Tibial nerve (tissue), 4 donors: ENCODE measurements around the gene CDH4. TPM values are rescaled to one million over a fixed set of nuclear protein-coding genes. Genes with fewer than 3 reads are reported as not detected.

Source experiments
- DNase-seq, 2 donors: peaks; one replicate each; pipeline ENCODE4 v3.0.0-alpha.2; 2019; ENCODE audit warnings: low spot score in 2 of 2
- H3K27ac ChIP-seq, 4 donors: fragments of 200-600 bp; sonication (generic) in 3 of 4; one replicate each; pipeline ENCODE4 v1.5.1; 2017 to 2019; ENCODE audit warnings: mild to moderate bottlenecking in 1 of 4
- H3K27me3 ChIP-seq, 2 donors: fragments of 200-600 bp; sonication (generic) in 1 of 2; one replicate each; pipeline versions ENCODE4 v1.5.1 to v1.6.0; 2017 to 2019
- H3K36me3 ChIP-seq, 3 donors: fragments of 200-600 bp; sonication (generic); one replicate each; pipeline ENCODE4 v1.5.1; 2018 to 2019
- H3K4me1 ChIP-seq, 4 donors: fragments of 200-600 bp; sonication (generic) in 3 of 4; one replicate each; pipeline ENCODE4 v1.5.1; 2017 to 2019
- H3K4me3 ChIP-seq, 4 donors: fragments of 200-600 bp; sonication (generic) in 3 of 4; one replicate each; pipeline ENCODE4 v1.5.1; 2017 to 2019; ENCODE audit warnings: mild to moderate bottlenecking in 1 of 4, moderate library complexity in 1 of 4
- H3K9me3 ChIP-seq, 4 donors: fragments of 200-600 bp; sonication (generic) in 3 of 4; one replicate each; pipeline ENCODE4 v1.5.1; 2017 to 2019
- CTCF ChIP-seq, 5 experiments: fragments of 200-600 bp in 3 of 5; fragments of 450-650 bp in 2 of 5; sonication (generic) in 3 of 5; IDR thresholded peaks; one replicate each; pipeline ENCODE4 v1.5.1; 2016 to 2019; ENCODE audit warnings: antibody characterized with exemption in 5 of 5, mild to moderate bottlenecking in 3 of 5, moderate library complexity in 2 of 5
- EP300 ChIP-seq, 2 donors: sonication (generic); formaldehyde crosslinking; IDR thresholded peaks; one replicate each; pipeline ENCODE4 v1.6.1; 2017; ENCODE audit warnings: antibody characterized with exemption in 2 of 2, mild to moderate bottlenecking in 1 of 2
- POLR2A ChIP-seq, 2 donors: fragments of 450-650 bp; IDR thresholded peaks; one replicate each; pipeline ENCODE4 v1.6.1; 2017; ENCODE audit warnings: antibody characterized with exemption in 2 of 2, mild to moderate bottlenecking in 2 of 2, moderate library complexity in 2 of 2
- WGBS, 2 donors: methylation state at CpG; one replicate each; pipeline ENCODE4 v1.1.5; 2018; 5-methylcytosine and 5-hydroxymethylcytosine counted together
- total RNA-seq, 4 donors: library from RNA; depleted of rRNA; stranded (reverse); fragments of >200 nt; gene quantifications; one replicate each; pipeline ENCODE4 v1.1.0, GENCODE V29; 2016

The CDH4 gene
- total RNA-seq, 4 donors from 2014 or later: 0.78 to 2.3 (median 1.0) TPM

- WGBS, 2 donors: 32 to 37% methylated on average over 5 of the region's 5 CpGs
- no peak overlapping the region for H3K27ac ChIP-seq
- H3K36me3 ChIP-seq: no peaks in the 10 kb centered on the region
- peaks cover 0 to 3% (median 0%) of the 10 kb centered on the region in 4 donors for H3K4me1 ChIP-seq
- H3K9me3 ChIP-seq: no peaks in the 10 kb centered on the region
- no peak for DNase-seq
- H3K4me3 ChIP-seq: no peak overlapping the region
- TF ChIP-seq CTCF (IDR thresholded peaks at IDR 0.05): no peak
- no peak for TF ChIP-seq EP300 (IDR thresholded peaks at IDR 0.05)
- no peak for TF ChIP-seq POLR2A (IDR thresholded peaks at IDR 0.05)
- H3K27me3 ChIP-seq: peaks cover 0 to 5% of the 10 kb centered on the region in 2 donors
Measured at GRCh38 chr20:61514018-61514365, 261.9 kb downstream of the CDH4 start.

GRCh38 chr20:61514396-61514795 lies 262.3 kb downstream of the CDH4 start:
- no peak for DNase-seq
- Histone ChIP-seq H3K27me3 (peaks cover 0 to 5% of the 10 kb centered on the region in 2 donors), H3K27ac (no peak overlapping the region), H3K9me3 (no peaks in the 10 kb centered on the region), H3K4me3 (no peak overlapping the region), H3K4me1 (peaks cover 0 to 3% (median 0%) of the 10 kb centered on the region in 4 donors), H3K36me3 (no peaks in the 10 kb centered on the region)
- TF ChIP-seq POLR2A (IDR thresholded peaks at IDR 0.05): no peak
- no peak for TF ChIP-seq EP300 (IDR thresholded peaks at IDR 0.05)
- TF ChIP-seq CTCF (IDR thresholded peaks at IDR 0.05): no peak
- WGBS, 2 donors: 60 to 65% methylated on average over 6 of the region's 6 CpGs

- TF ChIP-seq EP300 (IDR thresholded peaks at IDR 0.05): no peak
- TF ChIP-seq POLR2A (IDR thresholded peaks at IDR 0.05): no peak
- TF ChIP-seq CTCF (IDR thresholded peaks at IDR 0.05): no peak
- Histone ChIP-seq H3K27ac (no peak overlapping the region), H3K36me3 (no peaks in the 10 kb centered on the region), H3K4me1 (peaks cover 0 to 3% (median 0%) of the 10 kb centered on the region in 4 donors), H3K9me3 (no peaks in the 10 kb centered on the region), H3K27me3 (peaks cover 0 to 5% of the 10 kb centered on the region in 2 donors), H3K4me3 (no peak overlapping the region)
- DNase-seq: no peak
- WGBS, 2 donors: 68 to 74% methylated on average over 12 to 14 of the region's 14 CpGs
Measured at GRCh38 chr20:61514805-61515505, 262.9 kb downstream of the CDH4 start.

GRCh38 chr20:61515922-61516321 lies 263.9 kb downstream of the CDH4 start:
- Histone ChIP-seq H3K27ac (no peak overlapping the region), H3K4me1 (peaks cover 0 to 9% (median 0%) of the 10 kb centered on the region in 4 donors), H3K27me3 (peaks cover 0 to 5% of the 10 kb centered on the region in 2 donors), H3K4me3 (no peak overlapping the region), H3K9me3 (no peaks in the 10 kb centered on the region), H3K36me3 (no peaks in the 10 kb centered on the region)
- no peak for DNase-seq
- WGBS, 2 donors: 73 to 81% methylated on average over 14 of the region's 14 CpGs
- TF ChIP-seq EP300 (IDR thresholded peaks at IDR 0.05) (no peak), POLR2A (IDR thresholded peaks at IDR 0.05) (no peak), CTCF (IDR thresholded peaks at IDR 0.05) (no peak)

DNA sequence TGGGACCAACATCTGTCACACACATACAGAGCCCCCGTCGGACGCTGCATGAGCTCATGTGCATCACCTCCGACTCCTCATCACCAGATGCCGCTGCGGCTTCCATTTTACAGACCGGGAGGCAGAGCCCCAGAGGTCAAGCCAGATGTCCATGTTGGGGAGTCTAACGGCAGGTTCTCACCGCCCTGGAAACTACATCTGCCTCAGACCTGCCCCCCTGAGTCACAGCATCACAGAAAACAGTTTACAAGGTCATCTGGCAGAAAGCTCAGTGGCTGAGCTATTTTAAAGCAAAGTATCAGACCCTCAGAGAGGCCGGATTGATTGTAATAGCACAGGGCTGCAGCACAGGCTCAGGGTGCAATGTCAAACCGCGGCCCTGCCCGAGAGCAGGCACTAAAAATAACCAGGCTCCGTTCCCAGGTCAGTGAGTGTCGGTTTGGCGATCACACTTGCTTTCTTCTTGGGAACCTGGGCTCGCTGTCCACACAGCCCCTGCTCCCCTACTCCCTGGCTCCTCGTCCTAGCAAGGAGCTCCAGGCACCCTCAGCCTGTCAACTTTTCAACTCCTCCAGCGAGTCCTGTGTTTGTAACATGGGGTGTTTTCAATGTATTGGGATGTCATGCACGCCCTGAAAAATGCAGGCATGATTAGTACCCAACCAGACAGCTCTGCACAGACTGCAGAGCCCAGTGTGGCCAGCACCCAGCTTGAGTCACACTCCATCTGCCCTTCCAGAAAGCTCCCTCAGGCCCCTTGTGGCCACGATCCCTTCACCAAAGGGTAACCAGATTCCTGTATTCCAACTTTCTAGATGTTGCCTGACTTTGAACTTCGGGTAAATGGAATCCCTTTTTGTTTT lies 264.5 kb downstream of the CDH4 start:
- H3K27ac ChIP-seq: no peak overlapping the region
- H3K4me1 ChIP-seq: peaks cover 0 to 9% (median 0%) of the 10 kb centered on the region in 4 donors
- H3K36me3 ChIP-seq: no peaks in the 10 kb centered on the region
- peaks cover 0 to 5% of the 10 kb centered on the region in 2 donors for H3K27me3 ChIP-seq
- no peaks in the 10 kb centered on the region for H3K9me3 ChIP-seq
- no peak for TF ChIP-seq POLR2A (IDR thresholded peaks at IDR 0.05)
- no peak for TF ChIP-seq EP300 (IDR thresholded peaks at IDR 0.05)
- no peak for TF ChIP-seq CTCF (IDR thresholded peaks at IDR 0.05)
- WGBS, 2 donors: 56 to 58% methylated on average over 19 to 22 of the region's 22 CpGs
- DNase-seq: no peak
- H3K4me3 ChIP-seq: no peak overlapping the region
